GM12873 (cell line): ENCODE measurements around the gene MAK.

Source experiments
- CTCF ChIP-seq: IDR thresholded peaks from 2 replicates; pipeline ENCODE4 v1.5.1; 2012; ENCODE audit warnings: low read depth, mild to moderate bottlenecking, moderate library complexity, low read length, control low read depth; ENCODE audit not compliant: insufficient read depth; ENCODE audit errors: missing control alignments

Gene MAK

GRCh38 chr6:10793035-10793434 lies 45.3 kb downstream of the MAK start:
- no peak for TF ChIP-seq CTCF

- no peak for TF ChIP-seq CTCF
These were observed 46.2 kb downstream of the MAK start for GRCh38 chr6:10792101-10792500.

- TF ChIP-seq CTCF = no peak
These were observed 46.7 kb downstream of the MAK start for GRCh38 chr6:10791673-10792072.

- no peak for TF ChIP-seq CTCF
These were observed 59.3 kb downstream of the MAK start for GRCh38 chr6:10779076-10779475.

GRCh38 chr6:10778230-10778629 lies 60.1 kb downstream of the MAK start:
- no peak for TF ChIP-seq CTCF

- TF ChIP-seq CTCF = no peak
These were observed 66.9 kb downstream of the MAK start for GRCh38 chr6:10771371-10771894.

GRCh38 chr6:10769419-10769818 lies 68.9 kb downstream of the MAK start:
- no peak for TF ChIP-seq CTCF

- no peak for TF ChIP-seq CTCF
These were observed 75.3 kb downstream of the MAK start for GRCh38 chr6:10763006-10763405.
